Trophoblast cell (in vitro differentiated cells and primary cell): ENCODE results near the gene ACAA1.

Experiments
- DNase-seq, 2 donors: peaks; one replicate each; pipeline ENCODE4 v3.0.0-alpha.2; 2016
- H2AFZ ChIP-seq: 2 replicates; pipeline ENCODE4 v1.6.1; 2013; ENCODE audit warnings: low read length, moderate library complexity, mild to moderate bottlenecking; ENCODE audit not compliant: insufficient read depth, poor library complexity
- H2AK5ac ChIP-seq: 2 replicates; pipeline ENCODE4 v1.6.1; 2013; ENCODE audit warnings: mild to moderate bottlenecking, low read length
- H2BK120ac ChIP-seq: 2 replicates; pipeline ENCODE4 v1.6.1; 2013; ENCODE audit warnings: low read length, mild to moderate bottlenecking, moderate library complexity; ENCODE audit not compliant: insufficient read depth, poor library complexity
- H2BK12ac ChIP-seq: 2 replicates; pipeline ENCODE4 v1.6.1; 2013; ENCODE audit warnings: mild to moderate bottlenecking, low read length, moderate library complexity
- H2BK5ac ChIP-seq: 2 replicates; pipeline ENCODE4 v1.6.1; 2013; ENCODE audit warnings: low read length, low read depth, moderate library complexity, mild to moderate bottlenecking; ENCODE audit not compliant: poor library complexity
- H3K14ac ChIP-seq: 2 replicates; pipeline ENCODE4 v1.6.1; 2013; ENCODE audit warnings: mild to moderate bottlenecking, low read length
- H3K18ac ChIP-seq: 2 replicates; pipeline ENCODE4 v1.6.1; 2013; ENCODE audit warnings: mild to moderate bottlenecking, low read length
- H3K23ac ChIP-seq: 2 replicates; pipeline ENCODE4 v1.6.1; 2013; ENCODE audit warnings: low read length
- H3K27ac ChIP-seq: 2 replicates; pipeline ENCODE4 v1.5.1; 2013; ENCODE audit warnings: low read depth, mild to moderate bottlenecking, inconsistent platforms, low read length, moderate library complexity
- H3K27me3 ChIP-seq: 2 replicates; pipeline ENCODE4 v1.6.1; 2013; ENCODE audit warnings: inconsistent platforms, mild to moderate bottlenecking, low read length, moderate library complexity; ENCODE audit not compliant: insufficient read depth
- H3K36me3 ChIP-seq, 2 experiments: 1 replicate in 1 of 2; 2 replicates in 1 of 2; pipeline ENCODE4 v1.6.1; 2013; ENCODE audit warnings: low read length in 2 of 2, mild to moderate bottlenecking in 2 of 2, moderate library complexity in 1 of 2; ENCODE audit not compliant: insufficient read depth in 2 of 2, control insufficient read depth in 1 of 2
- H3K4ac ChIP-seq: 2 replicates; pipeline ENCODE4 v1.6.1; 2013; ENCODE audit warnings: low read depth, mild to moderate bottlenecking, low read length, moderate library complexity
- H3K4me1 ChIP-seq, 2 experiments: 1 replicate in 1 of 2; 2 replicates in 1 of 2; pipeline ENCODE4 v1.6.1; 2013; ENCODE audit warnings: low read length in 2 of 2, mild to moderate bottlenecking in 2 of 2, moderate library complexity in 1 of 2; ENCODE audit not compliant: insufficient read depth in 2 of 2, control insufficient read depth in 1 of 2
- H3K4me2 ChIP-seq: 2 replicates; pipeline ENCODE4 v1.6.1; 2013; ENCODE audit warnings: inconsistent platforms, mild to moderate bottlenecking, low read length, moderate library complexity
- H3K4me3 ChIP-seq: 2 replicates; pipeline ENCODE4 v1.5.1; 2013; ENCODE audit warnings: mild to moderate bottlenecking, low read depth, low read length, inconsistent platforms
- H3K79me1 ChIP-seq: one replicate; pipeline ENCODE4 v1.6.1; 2013; ENCODE audit warnings: low read length
- H3K79me2 ChIP-seq: 2 replicates; pipeline ENCODE4 v1.6.1; 2013; ENCODE audit warnings: low read length, mild to moderate bottlenecking; ENCODE audit not compliant: control insufficient read depth, insufficient read depth, poor library complexity
- H3K9ac ChIP-seq: 2 replicates; pipeline ENCODE4 v1.6.1; 2013; ENCODE audit warnings: mild to moderate bottlenecking, low read length
- H3K9me3 ChIP-seq: 2 replicates; pipeline ENCODE4 v1.6.1; 2013; ENCODE audit warnings: low read depth, mild to moderate bottlenecking, control low read depth, inconsistent platforms, low read length; ENCODE audit not compliant: insufficient read depth
- H4K12ac ChIP-seq: 2 replicates; pipeline ENCODE4 v1.6.1; 2013; ENCODE audit warnings: low read depth, mild to moderate bottlenecking, low read length, moderate library complexity
- H4K8ac ChIP-seq: 2 replicates; pipeline ENCODE4 v1.6.1; 2013; ENCODE audit warnings: low read depth, mild to moderate bottlenecking, low read length, moderate library complexity
- H4K91ac ChIP-seq: one replicate; pipeline ENCODE4 v1.6.1; 2013; ENCODE audit warnings: low read depth, mild to moderate bottlenecking, low read length, moderate library complexity
- WGBS: extraction: QIAGEN DNeasy Blood & Tissue Kit; methylation state at CpG from one replicate; pipeline ENCODE4 v1.1.7; 2013; ENCODE audit warnings: missing lambda C conversion rate; ENCODE audit not compliant: insufficient read length, insufficient coverage; ENCODE audit errors: extremely low coverage; 5-methylcytosine and 5-hydroxymethylcytosine counted together

Gene ACAA1

GRCh38 chr3:38085943-38086324 is 51.0 kb downstream of the ACAA1 start:
- H2BK12ac ChIP-seq, result no peak overlapping the region
- H3K27me3 ChIP-seq, result no peaks in the 10 kb centered on the region
- no peak overlapping the region for H4K12ac ChIP-seq
- DNase-seq, result no peak
- H3K36me3 ChIP-seq, result no peaks in the 10 kb centered on the region
- no peak overlapping the region for H4K8ac ChIP-seq
- H3K23ac ChIP-seq, result no peak overlapping the region
- H2AK5ac ChIP-seq, result no peak overlapping the region
- H3K27ac ChIP-seq, result no peak overlapping the region
- no peaks in the 10 kb centered on the region for H3K4me1 ChIP-seq
- no peak overlapping the region for H3K14ac ChIP-seq
- H3K4me3 ChIP-seq, result peak overlapping the region; percentile 40
- no peaks in the 10 kb centered on the region for H3K79me2 ChIP-seq
- H2BK5ac ChIP-seq, result no peak overlapping the region
- no peak overlapping the region for H4K91ac ChIP-seq
- H3K4me2 ChIP-seq, result no peak overlapping the region
- H3K9me3 ChIP-seq, result peaks cover 7% of the 10 kb centered on the region
- no peak overlapping the region for H3K4ac ChIP-seq
- no peak overlapping the region for H2AFZ ChIP-seq
- H3K9ac ChIP-seq, result no peak overlapping the region
- no peak overlapping the region for H2BK120ac ChIP-seq
- WGBS, result no CpG with 5 or more reads among the region's 1 CpG
- H3K18ac ChIP-seq, result no peak overlapping the region
- no peaks in the 10 kb centered on the region for H3K79me1 ChIP-seq

DNA sequence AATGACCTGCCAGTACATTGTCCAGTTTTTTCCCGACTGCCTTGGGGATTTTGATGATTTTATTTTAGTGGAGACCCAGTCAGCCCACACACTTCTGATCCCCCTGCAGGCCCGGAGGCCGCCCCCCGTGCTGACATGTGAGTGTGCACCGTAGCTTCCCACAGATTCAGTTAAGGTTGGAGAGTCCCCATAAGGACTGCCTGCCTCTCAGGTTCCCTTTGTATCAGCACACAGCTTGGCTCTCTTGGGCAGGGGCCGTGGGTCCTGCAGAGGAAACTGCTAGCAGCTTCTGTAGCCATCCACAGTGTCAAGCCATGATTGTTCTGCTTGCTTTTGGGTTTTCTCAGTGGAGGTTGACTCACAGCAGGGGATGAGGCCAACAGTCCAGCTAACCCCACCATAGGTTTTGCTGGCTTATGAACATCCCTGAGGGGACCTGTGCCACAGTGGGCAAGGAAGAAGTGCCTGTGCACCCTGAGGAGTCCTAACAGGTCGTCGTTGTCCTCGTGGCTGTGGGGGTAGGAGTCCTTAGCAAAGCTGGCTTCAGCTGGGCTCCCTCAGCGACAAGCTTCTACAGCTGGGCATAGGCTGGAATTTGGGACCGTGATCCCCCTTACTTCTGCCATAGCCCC is 51.5 kb downstream of the ACAA1 start:
- no peaks in the 10 kb centered on the region for H3K79me1 ChIP-seq
- no peak overlapping the region for H4K8ac ChIP-seq
- H3K23ac ChIP-seq, result no peak overlapping the region
- no CpG with 5 or more reads among the region's 11 CpGs for WGBS
- no peak overlapping the region for H3K9ac ChIP-seq
- no peaks in the 10 kb centered on the region for H3K4me1 ChIP-seq
- H3K9me3 ChIP-seq, result peaks cover 7% of the 10 kb centered on the region
- H2AK5ac ChIP-seq, result no peak overlapping the region
- H3K14ac ChIP-seq, result no peak overlapping the region
- H2BK12ac ChIP-seq, result no peak overlapping the region
- no peak for DNase-seq
- H3K4me3 ChIP-seq, result peak overlapping the region; percentile 40
- no peak overlapping the region for H3K4ac ChIP-seq
- H4K12ac ChIP-seq, result no peak overlapping the region
- H3K79me2 ChIP-seq, result no peaks in the 10 kb centered on the region
- no peaks in the 10 kb centered on the region for H3K27me3 ChIP-seq
- H3K36me3 ChIP-seq, result no peaks in the 10 kb centered on the region
- H4K91ac ChIP-seq, result no peak overlapping the region
- H3K27ac ChIP-seq, result no peak overlapping the region
- H3K18ac ChIP-seq, result no peak overlapping the region
- H2AFZ ChIP-seq, result no peak overlapping the region
- H2BK120ac ChIP-seq, result no peak overlapping the region
- H2BK5ac ChIP-seq, result no peak overlapping the region
- no peak overlapping the region for H3K4me2 ChIP-seq

- no peaks in the 10 kb centered on the region for H3K79me1 ChIP-seq
- H2BK5ac ChIP-seq, result no peak overlapping the region
- H3K27me3 ChIP-seq, result no peaks in the 10 kb centered on the region
- H4K8ac ChIP-seq, result no peak overlapping the region
- no peak overlapping the region for H3K4me2 ChIP-seq
- WGBS, result no CpG with 5 or more reads among the region's 7 CpGs
- no peak overlapping the region for H2AK5ac ChIP-seq
- H3K4ac ChIP-seq, result no peak overlapping the region
- H3K4me3 ChIP-seq, result no peak overlapping the region
- H2BK12ac ChIP-seq, result no peak overlapping the region
- no peak overlapping the region for H3K23ac ChIP-seq
- H3K4me1 ChIP-seq, result no peaks in the 10 kb centered on the region
- H3K9ac ChIP-seq, result no peak overlapping the region
- H2AFZ ChIP-seq, result no peak overlapping the region
- H2BK120ac ChIP-seq, result no peak overlapping the region
- no peak overlapping the region for H3K14ac ChIP-seq
- H3K18ac ChIP-seq, result no peak overlapping the region
- peaks cover 7% of the 10 kb centered on the region for H3K9me3 ChIP-seq
- DNase-seq, result peak in 1 of 2 donors; percentile 30
- no peak overlapping the region for H4K91ac ChIP-seq
- H3K27ac ChIP-seq, result no peak overlapping the region
- no peaks in the 10 kb centered on the region for H3K79me2 ChIP-seq
- no peak overlapping the region for H4K12ac ChIP-seq
- no peaks in the 10 kb centered on the region for H3K36me3 ChIP-seq
Measured at GRCh38 chr3:38084334-38085310, 52.3 kb downstream of the ACAA1 start.

- no peaks in the 10 kb centered on the region for H3K27me3 ChIP-seq
- no peak for DNase-seq
- no peak overlapping the region for H3K23ac ChIP-seq
- no peak overlapping the region for H3K4me2 ChIP-seq
- peaks cover 7% of the 10 kb centered on the region for H3K9me3 ChIP-seq
- no peak overlapping the region for H3K27ac ChIP-seq
- no peak overlapping the region for H4K12ac ChIP-seq
- H3K79me1 ChIP-seq, result no peaks in the 10 kb centered on the region
- no CpG with 5 or more reads among the region's 13 CpGs for WGBS
- no peak overlapping the region for H3K9ac ChIP-seq
- H4K8ac ChIP-seq, result no peak overlapping the region
- no peak overlapping the region for H2AFZ ChIP-seq
- no peak overlapping the region for H3K4ac ChIP-seq
- H4K91ac ChIP-seq, result no peak overlapping the region
- no peak overlapping the region for H2BK120ac ChIP-seq
- H3K18ac ChIP-seq, result no peak overlapping the region
- H2AK5ac ChIP-seq, result no peak overlapping the region
- no peak overlapping the region for H2BK12ac ChIP-seq
- H3K79me2 ChIP-seq, result no peaks in the 10 kb centered on the region
- H3K4me3 ChIP-seq, result no peak overlapping the region
- H2BK5ac ChIP-seq, result no peak overlapping the region
- no peaks in the 10 kb centered on the region for H3K36me3 ChIP-seq
- H3K14ac ChIP-seq, result no peak overlapping the region
- no peaks in the 10 kb centered on the region for H3K4me1 ChIP-seq
Measured at GRCh38 chr3:38083871-38084333, 53.0 kb downstream of the ACAA1 start.
